ENCODE data around the gene SHC3.

DNA sequence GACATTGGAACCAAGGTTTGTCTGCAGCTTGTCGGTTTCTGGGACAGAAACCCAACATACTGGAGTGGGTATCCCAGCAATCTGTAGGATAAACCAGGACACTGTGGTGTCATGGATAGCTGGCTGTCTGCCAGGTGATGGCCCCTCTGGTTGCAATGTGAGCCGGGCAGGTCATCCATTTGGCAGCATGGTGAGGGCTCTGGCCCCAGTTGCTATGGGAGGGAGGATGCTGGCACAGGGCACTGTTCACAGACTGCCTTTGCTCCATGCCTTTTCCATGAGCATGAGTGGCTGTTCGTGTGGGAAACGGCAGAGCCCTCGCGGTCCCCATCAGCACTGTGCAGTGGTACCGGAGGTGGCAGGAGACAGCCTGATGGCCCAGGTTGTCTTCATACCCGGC, 181.0 kb downstream of the SHC3 start:
- TF ChIP-seq GATA2 (IDR thresholded peaks at IDR 0.05; ENCODE audit: low read depth, low read length): no peak
- TF ChIP-seq GATA3 (IDR thresholded peaks at IDR 0.05; ENCODE audit: low read depth, low read length): no peak
